ENCODE results near the gene WDR38.
"Not testable (repeated sequence)": the region's sequence is repeated elsewhere in the genome, so short reads cannot be mapped to it uniquely, and the experiment has no call there.

The WDR38 gene

GRCh38 chr9:124843456-124844034 lies 9.7 kb upstream of the WDR38 start:
- no peak overlapping the region for H3K9ac ChIP-seq (ENCODE audit: low read length)
- H3K4me2 ChIP-seq (ENCODE audit: low read length) = no peak overlapping the region
- no peaks in the 10 kb centered on the region for H3K36me3 ChIP-seq (ENCODE audit: insufficient read depth, low read length)
- TF ChIP-seq EZH2 (IDR thresholded peaks at IDR 0.05; ENCODE audit: borderline replicate concordance, low read length) = no peak
- TF ChIP-seq CTCF (IDR thresholded peaks at IDR 0.05; ENCODE audit: low read length) = no peak
- H3F3A ChIP-seq (ENCODE audit: insufficient read depth, low read length) = no peaks in the 10 kb centered on the region
- H3K79me2 ChIP-seq (ENCODE audit: insufficient read depth, low read length) = no peaks in the 10 kb centered on the region
- no peaks in the 10 kb centered on the region for H3K9me2 ChIP-seq (ENCODE audit: low read depth, low read length)
- H3K9me3 ChIP-seq (ENCODE audit: low read length) = no peaks in the 10 kb centered on the region
- H2AFZ ChIP-seq (ENCODE audit: low read length) = no peak overlapping the region
- H4K20me1 ChIP-seq (ENCODE audit: insufficient read depth, low read length) = no peaks in the 10 kb centered on the region
- H3K27ac ChIP-seq (ENCODE audit: low read depth, low read length, poor library complexity, severe bottlenecking) = no peak overlapping the region
- H3K4me1 ChIP-seq (ENCODE audit: insufficient read depth, low read length, severe bottlenecking) = peaks cover 28% of the 10 kb centered on the region
- no peak overlapping the region for H3K4me3 ChIP-seq (ENCODE audit: low read depth, low read length, poor library complexity, severe bottlenecking)
- H3K27me3 ChIP-seq (ENCODE audit: insufficient read depth, low read length) = no peaks in the 10 kb centered on the region

DNA sequence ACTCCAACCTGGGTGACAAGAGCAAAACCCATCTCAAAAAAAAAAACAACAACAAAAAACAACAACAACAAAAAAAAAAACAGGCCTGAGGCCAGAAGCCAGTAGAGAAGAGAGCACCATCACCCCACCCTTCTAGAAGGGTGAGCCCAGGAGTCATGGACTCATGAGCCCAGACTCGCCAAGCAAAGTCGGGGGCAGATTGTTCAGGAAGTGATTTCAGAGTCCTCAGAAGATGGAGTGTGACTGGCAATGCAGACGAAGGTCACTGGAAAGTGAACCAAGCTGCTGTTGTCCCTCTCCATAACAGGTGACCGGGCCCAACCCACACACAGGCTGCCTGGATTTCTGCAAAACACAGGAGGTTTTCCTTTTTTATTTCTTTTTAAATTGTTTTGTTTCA lies 9.0 kb upstream of the WDR38 start:
- no peak overlapping the region for H2AFZ ChIP-seq (ENCODE audit: low read length)
- no peaks in the 10 kb centered on the region for H3K9me3 ChIP-seq (ENCODE audit: low read length)
- TF ChIP-seq CTCF (IDR thresholded peaks at IDR 0.05; ENCODE audit: low read length) (no peak), EZH2 (IDR thresholded peaks at IDR 0.05; ENCODE audit: borderline replicate concordance, low read length) (no peak)
- H4K20me1 ChIP-seq (ENCODE audit: insufficient read depth, low read length) = no peaks in the 10 kb centered on the region
- no peak overlapping the region for H3K4me2 ChIP-seq (ENCODE audit: low read length)
- no peak overlapping the region for H3K4me3 ChIP-seq (ENCODE audit: low read depth, low read length, poor library complexity, severe bottlenecking)
- peaks cover 28% of the 10 kb centered on the region for H3K4me1 ChIP-seq (ENCODE audit: insufficient read depth, low read length, severe bottlenecking)
- H3K27ac ChIP-seq (ENCODE audit: low read depth, low read length, poor library complexity, severe bottlenecking) = no peak overlapping the region
- no peaks in the 10 kb centered on the region for H3K9me2 ChIP-seq (ENCODE audit: low read depth, low read length)
- no peaks in the 10 kb centered on the region for H3K79me2 ChIP-seq (ENCODE audit: insufficient read depth, low read length)
- no peaks in the 10 kb centered on the region for H3F3A ChIP-seq (ENCODE audit: insufficient read depth, low read length)
- H3K36me3 ChIP-seq (ENCODE audit: insufficient read depth, low read length) = no peaks in the 10 kb centered on the region
- no peaks in the 10 kb centered on the region for H3K27me3 ChIP-seq (ENCODE audit: insufficient read depth, low read length)
- H3K9ac ChIP-seq (ENCODE audit: low read length) = no peak overlapping the region

DNA sequence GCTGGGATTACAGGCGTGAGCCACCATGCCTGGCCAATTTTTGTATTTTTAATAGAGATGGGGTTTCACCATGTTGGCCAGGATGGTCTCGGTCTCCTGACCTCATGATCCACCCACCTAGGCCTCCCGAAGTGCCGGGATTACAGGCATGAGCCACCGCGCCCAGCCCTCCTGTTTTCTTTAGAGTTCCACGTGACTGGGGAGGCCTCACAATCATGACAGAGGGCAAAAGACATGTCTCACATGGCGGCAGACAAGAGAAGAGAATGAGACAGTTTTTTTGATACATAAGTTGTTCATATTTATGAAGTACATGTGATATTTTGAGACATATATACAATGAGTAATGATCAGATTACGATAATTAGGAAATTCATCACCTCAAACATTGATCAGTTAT lies 6.8 kb upstream of the WDR38 start:
- H3K36me3 ChIP-seq (ENCODE audit: insufficient read depth, low read length); H3K27me3 ChIP-seq (ENCODE audit: insufficient read depth, low read length); H3K27ac ChIP-seq (ENCODE audit: low read depth, low read length, poor library complexity, severe bottlenecking); H3F3A ChIP-seq (ENCODE audit: insufficient read depth, low read length); H4K20me1 ChIP-seq (ENCODE audit: insufficient read depth, low read length); H3K9ac ChIP-seq (ENCODE audit: low read length); H3K4me3 ChIP-seq (ENCODE audit: low read depth, low read length, poor library complexity, severe bottlenecking); H3K79me2 ChIP-seq (ENCODE audit: insufficient read depth, low read length); H3K4me2 ChIP-seq (ENCODE audit: low read length); H3K9me2 ChIP-seq (ENCODE audit: low read depth, low read length); H3K9me3 ChIP-seq (ENCODE audit: low read length); H2AFZ ChIP-seq (ENCODE audit: low read length): not testable (repeated sequence)
- H3K4me1 ChIP-seq (ENCODE audit: insufficient read depth, low read length, severe bottlenecking) = peaks cover 21% of the 10 kb centered on the region

DNA sequence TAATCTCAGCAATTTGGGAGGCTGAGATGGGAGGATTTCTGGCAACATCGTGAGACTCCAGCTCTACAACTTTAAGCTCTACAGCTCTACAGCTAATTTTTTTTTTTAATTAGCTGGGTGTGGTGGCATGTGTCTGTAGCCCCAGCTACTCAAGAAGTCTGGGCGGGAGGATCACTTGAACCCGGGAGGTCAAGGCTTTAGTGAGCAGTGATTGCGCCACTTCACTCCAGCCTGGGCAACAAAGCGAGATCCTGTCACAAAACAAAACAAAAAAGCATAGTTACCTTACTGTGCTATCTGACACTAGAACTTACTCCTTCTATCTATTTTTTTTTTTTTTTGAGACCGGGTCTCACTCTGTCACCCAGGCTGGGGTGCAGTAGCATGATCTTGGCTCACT lies 6.3 kb upstream of the WDR38 start:
- Histone ChIP-seq H2AFZ (ENCODE audit: low read length) (no peak overlapping the region), H3K9me2 (ENCODE audit: low read depth, low read length) (no peaks in the 10 kb centered on the region), H4K20me1 (ENCODE audit: insufficient read depth, low read length) (no peaks in the 10 kb centered on the region), H3K27me3 (ENCODE audit: insufficient read depth, low read length) (no peaks in the 10 kb centered on the region; the same call in 1 of the 2 replicates), H3K4me2 (ENCODE audit: low read length) (no peak overlapping the region), H3K9ac (ENCODE audit: low read length) (no peak overlapping the region), H3K27ac (ENCODE audit: low read depth, low read length, poor library complexity, severe bottlenecking) (no peak overlapping the region), H3F3A (ENCODE audit: insufficient read depth, low read length) (no peaks in the 10 kb centered on the region), H3K4me1 (ENCODE audit: insufficient read depth, low read length, severe bottlenecking) (peaks cover 21% of the 10 kb centered on the region), H3K9me3 (ENCODE audit: low read length) (no peaks in the 10 kb centered on the region), H3K36me3 (ENCODE audit: insufficient read depth, low read length) (no peaks in the 10 kb centered on the region), H3K79me2 (ENCODE audit: insufficient read depth, low read length) (no peaks in the 10 kb centered on the region), H3K4me3 (ENCODE audit: low read depth, low read length, poor library complexity, severe bottlenecking) (no peak overlapping the region)
- TF ChIP-seq CTCF (IDR thresholded peaks at IDR 0.05; ENCODE audit: low read length) = no peak
- TF ChIP-seq EZH2 (IDR thresholded peaks at IDR 0.05; ENCODE audit: borderline replicate concordance, low read length) = no peak
